Keratinocyte (primary cell): ENCODE measurements around the gene NOL11. TPM values are rescaled to one million over a fixed set of nuclear protein-coding genes. Genes with fewer than 3 reads are reported as not detected.

Experiments used
- DNase-seq: peaks from one replicate; pipeline ENCODE4 v3.0.0-alpha.2; 2011; ENCODE audit warnings: low read depth, missing footprints, low spot score
- FAIRE-seq: peaks from 2 replicates; lab custom pipeline; 2011; peaks lifted over from hg19 to GRCh38; lab: Jason Lieb, UNC
- H2AFZ ChIP-seq: 2 replicates; pipeline ENCODE4 v1.6.0; 2012; ENCODE audit warnings: low read length, control low read depth, inconsistent platforms; ENCODE audit not compliant: control insufficient read depth
- H3K27ac ChIP-seq: 2 replicates; pipeline ENCODE4 v1.5.1; 2011; ENCODE audit warnings: low read length; ENCODE audit not compliant: control insufficient read depth, insufficient read depth
- H3K27me3 ChIP-seq: 3 replicates; pipeline ENCODE4 v1.6.0; 2011; ENCODE audit warnings: low read length; ENCODE audit not compliant: control insufficient read depth, insufficient read depth; ENCODE audit errors: extremely low read depth
- H3K36me3 ChIP-seq, 2 experiments: 2 replicates in 1 of 2; 3 replicates in 1 of 2; pipeline ENCODE4 v1.5.1; 2011; ENCODE audit warnings: low read length in 2 of 2, mild to moderate bottlenecking in 1 of 2; ENCODE audit not compliant: control insufficient read depth in 2 of 2, insufficient read depth in 2 of 2; ENCODE audit errors: extremely low read depth in 1 of 2
- H3K4me1 ChIP-seq: 3 replicates; pipeline ENCODE4 v1.5.1; 2011; ENCODE audit warnings: low read length; ENCODE audit not compliant: control insufficient read depth, insufficient read depth; ENCODE audit errors: extremely low read depth
- H3K4me2 ChIP-seq: 3 replicates; pipeline ENCODE4 v1.6.0; 2011; ENCODE audit warnings: low read depth, low read length; ENCODE audit not compliant: control insufficient read depth, insufficient read depth; ENCODE audit errors: extremely low read depth
- H3K4me3 ChIP-seq, 3 experiments: fragments of 200-600 bp in 1 of 3; sonication (generic) in 1 of 3; 2 replicates in 2 of 3; 3 replicates in 1 of 3; pipeline ENCODE4 v1.5.1; 2011 to 2016; ENCODE audit warnings: low read length in 3 of 3, mild to moderate bottlenecking in 3 of 3, control low read depth in 2 of 3, inconsistent platforms in 1 of 3, low read depth in 1 of 3, mixed read lengths in 1 of 3, mixed run types in 1 of 3, moderate library complexity in 1 of 3; ENCODE audit not compliant: control insufficient read depth in 2 of 3, insufficient read depth in 2 of 3; ENCODE audit errors: extremely low read depth in 1 of 3
- H3K79me2 ChIP-seq: 2 replicates; pipeline ENCODE4 v1.6.0; 2012; ENCODE audit warnings: low read length; ENCODE audit not compliant: control insufficient read depth, insufficient read depth
- H3K9ac ChIP-seq: 3 replicates; pipeline ENCODE4 v1.6.0; 2011; ENCODE audit warnings: low read length; ENCODE audit not compliant: control insufficient read depth, insufficient read depth; ENCODE audit errors: extremely low read depth
- H3K9me1 ChIP-seq: 3 replicates; pipeline ENCODE4 v1.6.0; 2011; ENCODE audit warnings: low read length; ENCODE audit not compliant: control insufficient read depth, insufficient read depth; ENCODE audit errors: extremely low read depth
- H3K9me3 ChIP-seq: 2 replicates; pipeline ENCODE4 v1.5.1; 2012; ENCODE audit warnings: low read depth, low read length; ENCODE audit not compliant: control insufficient read depth
- H4K20me1 ChIP-seq: 3 replicates; pipeline ENCODE4 v1.6.0; 2011; ENCODE audit warnings: low read length; ENCODE audit not compliant: control insufficient read depth, insufficient read depth; ENCODE audit errors: extremely low read depth
- EZH2 ChIP-seq: IDR thresholded peaks from one replicate; pipeline ENCODE4 v1.6.1; 2012; ENCODE audit warnings: inconsistent platforms, mild to moderate bottlenecking, low read length, moderate library complexity
- dilution Hi-C: fragments of 300-500 bp; cut with MboI; formaldehyde crosslinking; loops from one replicate; pipeline ENCODE4 v1.7.0; 2020; ENCODE audit warnings: low sequenced_read_pairs; ENCODE audit not compliant: extremely low pct_ligation_motif_present
- polyA plus RNA-seq, 5 experiments: library from polyadenylated mRNA; depleted of rRNA in 3 of 5; stranded (reverse) in 3 of 5; stranded (forward) in 1 of 5; unstranded in 1 of 5; fragments of >200 nt; gene quantifications; 1 replicate in 1 of 5; 2 replicates in 3 of 5; 3 replicates in 1 of 5; pipeline versions ENCODE4 v1.2.1 to v1.2.3, GENCODE V29; 2011 to 2012; ENCODE audit warnings: missing spikeins in 2 of 5, low read depth in 1 of 5, low replicate concordance in 1 of 5
- TF ChIP-seq, protein P1 (sequence below), 3 experiments: IDR thresholded peaks in 1 of 3; conservative IDR thresholded peaks in 1 of 3; optimal IDR thresholded peaks in 1 of 3; 2 replicates in 2 of 3; 3 replicates in 1 of 3; pipeline versions ENCODE3 to v1.5.1; 2011; ENCODE audit warnings: low read length in 3 of 3, mild to moderate bottlenecking in 3 of 3, moderate library complexity in 2 of 3, control low read depth in 1 of 3, inconsistent platforms in 1 of 3; ENCODE audit not compliant: insufficient read depth in 2 of 3; ENCODE audit errors: extremely low read depth in 1 of 3

Gene NOL11
- polyA plus RNA-seq, 1 donor (not counting 4 experiments of a cell fraction or from before 2014, with no cell fraction given) = 63.0 TPM

DNA sequence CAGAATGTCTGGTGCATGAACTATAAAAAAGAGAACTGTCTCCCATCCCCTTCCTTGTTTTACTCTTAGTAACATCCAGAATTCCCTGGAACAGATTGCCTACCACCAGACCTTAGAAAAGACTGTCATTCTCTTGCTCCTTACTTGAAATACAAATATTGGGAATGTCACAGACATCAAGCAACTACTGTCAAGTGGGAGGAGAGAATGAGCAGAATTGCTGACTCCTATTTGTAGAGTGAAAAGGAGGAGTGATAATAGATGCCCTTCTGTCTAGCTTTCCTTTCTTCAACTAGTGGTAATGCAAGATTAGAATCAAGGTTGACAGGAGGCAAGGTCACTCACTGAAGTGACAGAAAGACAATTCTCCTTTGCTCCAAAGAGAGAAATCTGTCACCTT, 23.9 kb upstream of the NOL11 start:
- no peak overlapping the region for H3K27ac ChIP-seq
- H3K27me3 ChIP-seq = no peaks in the 10 kb centered on the region
- H4K20me1 ChIP-seq = no peaks in the 10 kb centered on the region
- no peak overlapping the region for H3K9ac ChIP-seq
- no peak overlapping the region for H3K4me3 ChIP-seq
- H3K36me3 ChIP-seq = peaks cover 0 to 2% of the 10 kb centered on the region in 2 experiments
- H3K9me1 ChIP-seq = no peaks in the 10 kb centered on the region
- no peaks in the 10 kb centered on the region for H3K79me2 ChIP-seq
- no peak overlapping the region for H3K4me2 ChIP-seq
- no peak overlapping the region for H2AFZ ChIP-seq
- no peaks in the 10 kb centered on the region for H3K4me1 ChIP-seq
- H3K9me3 ChIP-seq = no peaks in the 10 kb centered on the region
- DNase-seq (no peak), FAIRE-seq (no peak)
- no peak for TF ChIP-seq EZH2
- TF ChIP-seq, protein P1, sequence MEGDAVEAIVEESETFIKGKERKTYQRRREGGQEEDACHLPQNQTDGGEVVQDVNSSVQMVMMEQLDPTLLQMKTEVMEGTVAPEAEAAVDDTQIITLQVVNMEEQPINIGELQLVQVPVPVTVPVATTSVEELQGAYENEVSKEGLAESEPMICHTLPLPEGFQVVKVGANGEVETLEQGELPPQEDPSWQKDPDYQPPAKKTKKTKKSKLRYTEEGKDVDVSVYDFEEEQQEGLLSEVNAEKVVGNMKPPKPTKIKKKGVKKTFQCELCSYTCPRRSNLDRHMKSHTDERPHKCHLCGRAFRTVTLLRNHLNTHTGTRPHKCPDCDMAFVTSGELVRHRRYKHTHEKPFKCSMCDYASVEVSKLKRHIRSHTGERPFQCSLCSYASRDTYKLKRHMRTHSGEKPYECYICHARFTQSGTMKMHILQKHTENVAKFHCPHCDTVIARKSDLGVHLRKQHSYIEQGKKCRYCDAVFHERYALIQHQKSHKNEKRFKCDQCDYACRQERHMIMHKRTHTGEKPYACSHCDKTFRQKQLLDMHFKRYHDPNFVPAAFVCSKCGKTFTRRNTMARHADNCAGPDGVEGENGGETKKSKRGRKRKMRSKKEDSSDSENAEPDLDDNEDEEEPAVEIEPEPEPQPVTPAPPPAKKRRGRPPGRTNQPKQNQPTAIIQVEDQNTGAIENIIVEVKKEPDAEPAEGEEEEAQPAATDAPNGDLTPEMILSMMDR (optimal IDR thresholded peaks at IDR 0.05 in 1 of 3, IDR thresholded peaks at IDR 0.05 in 1 of 3, conservative IDR thresholded peaks at IDR 0.05 in 1 of 3; ENCODE audit: extremely low read depth in 1 of 3, insufficient read depth in 2 of 3, low read length in 3 of 3) = no peak
- dilution Hi-C loops = no loop called here

DNA sequence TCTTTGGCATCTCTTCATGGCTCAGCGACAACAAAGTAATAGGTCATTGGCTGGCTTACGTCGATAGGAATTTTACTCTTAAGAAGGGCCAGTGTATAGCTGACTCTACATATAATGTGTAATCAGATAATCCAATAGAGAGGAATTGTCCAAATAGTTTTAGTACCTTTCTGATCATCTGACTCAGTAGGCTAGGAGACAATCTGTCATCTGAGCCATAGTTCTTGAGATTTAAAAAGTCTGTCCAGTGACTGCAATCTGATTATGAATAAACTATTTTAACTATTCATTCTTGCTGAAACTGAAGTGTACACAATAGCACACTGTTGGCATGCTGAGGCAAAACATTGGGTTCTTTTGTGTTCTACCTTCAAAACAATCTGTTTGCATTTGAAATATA, 21.4 kb upstream of the NOL11 start:
- no peak for TF ChIP-seq EZH2
- TF ChIP-seq, protein P1 (optimal IDR thresholded peaks at IDR 0.05 in 1 of 3, IDR thresholded peaks at IDR 0.05 in 1 of 3, conservative IDR thresholded peaks at IDR 0.05 in 1 of 3; ENCODE audit: extremely low read depth in 1 of 3, insufficient read depth in 2 of 3, low read length in 3 of 3) = no peak
- no peaks in the 10 kb centered on the region for H3K79me2 ChIP-seq
- H4K20me1 ChIP-seq = no peaks in the 10 kb centered on the region
- no peaks in the 10 kb centered on the region for H3K4me1 ChIP-seq
- H3K4me3 ChIP-seq = no peak overlapping the region
- no peaks in the 10 kb centered on the region for H3K9me1 ChIP-seq
- H3K9me3 ChIP-seq = no peaks in the 10 kb centered on the region
- no peak overlapping the region for H2AFZ ChIP-seq
- no peak overlapping the region for H3K27ac ChIP-seq
- no peak for DNase-seq
- no peak overlapping the region for H3K9ac ChIP-seq
- peaks cover 0 to 2% of the 10 kb centered on the region in 2 experiments for H3K36me3 ChIP-seq
- no peak overlapping the region for H3K4me2 ChIP-seq
- H3K27me3 ChIP-seq = no peaks in the 10 kb centered on the region
- FAIRE-seq = no peak
- dilution Hi-C loops = no loop called here
